CD4-positive, CD25-positive, alpha-beta regulatory T cell (primary cell): ENCODE measurements around the gene GIMAP2. TPM values are rescaled to one million over a fixed set of nuclear protein-coding genes. Genes with fewer than 3 reads are reported as not detected.

Source experiments
- ATAC-seq, 2 donors: fragments of 150-1000 bp; cut with Tn5 transposase; one replicate each; pipeline ENCODE4 v1.10.0; 2021; ENCODE audit warnings: low read depth in 2 of 2, moderate number of reproducible peaks in 2 of 2, moderate library complexity in 1 of 2
- DNase-seq, 3 donors: peaks; one replicate each; pipeline versions ENCODE4 v3.0.0 to v3.0.0-alpha.2; 2012 to 2022; ENCODE audit warnings: mixed read lengths in 1 of 3
- H3K27ac ChIP-seq: one replicate; pipeline ENCODE4 v1.7.0; 2013; ENCODE audit warnings: mild to moderate bottlenecking, low read length; ENCODE audit not compliant: insufficient read depth, poor library complexity, severe bottlenecking
- H3K27me3 ChIP-seq: one replicate; pipeline ENCODE4 v1.7.0; 2013; ENCODE audit warnings: low read length; ENCODE audit not compliant: control insufficient read depth, insufficient read depth
- H3K36me3 ChIP-seq: one replicate; pipeline ENCODE4 v1.7.0; 2013; ENCODE audit warnings: mild to moderate bottlenecking, low read length, moderate library complexity; ENCODE audit not compliant: control insufficient read depth, insufficient read depth
- H3K4me1 ChIP-seq: 2 replicates; pipeline ENCODE4 v1.7.0; 2013; ENCODE audit warnings: mild to moderate bottlenecking, low read length; ENCODE audit not compliant: insufficient read depth, control insufficient read depth, poor library complexity, severe bottlenecking
- H3K4me3 ChIP-seq: one replicate; pipeline ENCODE4 v1.7.0; 2013; ENCODE audit warnings: low read depth, mild to moderate bottlenecking, low read length, moderate library complexity
- H3K9me3 ChIP-seq, 2 experiments: 1 replicate in 1 of 2; 2 replicates in 1 of 2; pipeline ENCODE4 v1.7.0; 2013; ENCODE audit warnings: low read length in 2 of 2, mild to moderate bottlenecking in 1 of 2, moderate library complexity in 1 of 2; ENCODE audit not compliant: control insufficient read depth in 2 of 2
- H3K27ac Mint-ChIP-seq, 3 donors: one replicate each; pipeline ENCODE4 v1.8.0; 2020 to 2022; ENCODE audit warnings: mild to moderate bottlenecking in 3 of 3, mixed read lengths in 3 of 3, moderate library complexity in 2 of 3
- H3K27me3 Mint-ChIP-seq: one replicate; pipeline ENCODE4 v1.8.0; 2022; ENCODE audit warnings: mild to moderate bottlenecking, mixed read lengths
- H3K36me3 Mint-ChIP-seq: one replicate; pipeline ENCODE4 v1.8.0; 2020; ENCODE audit warnings: mixed read lengths
- H3K4me1 Mint-ChIP-seq, 4 donors: one replicate each; pipeline ENCODE4 v1.8.0; 2020 to 2022; ENCODE audit warnings: mixed read lengths in 4 of 4, mild to moderate bottlenecking in 1 of 4
- H3K4me3 Mint-ChIP-seq, 4 donors: one replicate each; pipeline ENCODE4 v1.8.0; 2020 to 2022; ENCODE audit warnings: mild to moderate bottlenecking in 4 of 4, mixed read lengths in 4 of 4, moderate library complexity in 3 of 4
- H3K9me3 Mint-ChIP-seq, 7 donors: one replicate each; pipeline ENCODE4 v1.8.0; 2020 to 2022; ENCODE audit warnings: mixed read lengths in 7 of 7, mild to moderate bottlenecking in 3 of 7, moderate library complexity in 2 of 7
- polyA plus RNA-seq, 4 donors: library from polyadenylated mRNA; unstranded; fragments of 300-500 nt; fragmentation: Illumina TruSeq; gene quantifications; one replicate each; pipeline ENCODE4 v1.2.3, GENCODE V29; 2021
- total RNA-seq: library from RNA; stranded (reverse); gene quantifications from one replicate; pipeline ENCODE4 v1.2.3, GENCODE V29; 2022

Gene GIMAP2
- total and polyA plus RNA-seq, 5 donors from 2014 or later, result 79.0 to 142 (median 95.1) TPM

- Histone ChIP-seq H3K27me3 (no peaks in the 10 kb centered on the region), H3K36me3 (peaks cover 65% of the 10 kb centered on the region), H3K9me3 (peaks cover 3 to 6% of the 10 kb centered on the region in 2 experiments), H3K4me1 (peaks cover 61% of the 10 kb centered on the region), H3K4me3 (peak overlapping the region; percentile 53), H3K27ac (no peak overlapping the region)
- no peak for DNase-seq
- H3K27me3 Mint-ChIP-seq, result no peaks in the 10 kb centered on the region
- peaks cover 49 to 81% (median 61%) of the 10 kb centered on the region in 4 donors for H3K4me1 Mint-ChIP-seq
- peak overlapping the region; percentile 39 to 84 (median 64) for H3K4me3 Mint-ChIP-seq
- ATAC-seq, result no peak
- peaks cover 3 to 36% (median 7%) of the 10 kb centered on the region in 7 donors for H3K9me3 Mint-ChIP-seq
- peaks cover 83% of the 10 kb centered on the region for H3K36me3 Mint-ChIP-seq
- H3K27ac Mint-ChIP-seq, result peak overlapping the region in 2 of 3 donors; percentile 80 to 84
Observed at GRCh38 chr7:150722431-150722931, 37.0 kb downstream of the GIMAP2 start.

GRCh38 chr7:150723467-150723866, 38.0 kb downstream of the GIMAP2 start:
- H3K4me3 Mint-ChIP-seq, result peak overlapping the region; percentile 60 to 84 (median 69)
- DNase-seq (no peak), ATAC-seq (no peak)
- Histone ChIP-seq H3K27me3 (no peaks in the 10 kb centered on the region), H3K4me1 (peaks cover 51% of the 10 kb centered on the region), H3K9me3 (peaks cover 13 to 14% of the 10 kb centered on the region in 2 experiments), H3K36me3 (peaks cover 63% of the 10 kb centered on the region), H3K4me3 (peak overlapping the region; percentile 49), H3K27ac (peak overlapping the region; percentile 35)
- no peaks in the 10 kb centered on the region for H3K27me3 Mint-ChIP-seq
- H3K27ac Mint-ChIP-seq, result peak overlapping the region; percentile 10 to 84 (median 42)
- H3K4me1 Mint-ChIP-seq, result peaks cover 44 to 78% (median 62%) of the 10 kb centered on the region in 4 donors
- peaks cover 83% of the 10 kb centered on the region for H3K36me3 Mint-ChIP-seq
- peaks cover 3 to 46% (median 13%) of the 10 kb centered on the region in 7 donors for H3K9me3 Mint-ChIP-seq

- H3K36me3 ChIP-seq, result peaks cover 25% of the 10 kb centered on the region
- Mint-ChIP-seq H3K27ac (peak overlapping the region in 2 of 3 donors; percentile 11 to 27), H3K4me1 (peaks cover 39 to 65% (median 57%) of the 10 kb centered on the region in 4 donors), H3K27me3 (no peaks in the 10 kb centered on the region), H3K4me3 (peak overlapping the region in 2 of 4 donors; percentile 17 to 18), H3K9me3 (peaks cover 3 to 44% (median 11%) of the 10 kb centered on the region in 7 donors), H3K36me3 (peaks cover 55% of the 10 kb centered on the region)
- no peak for ATAC-seq
- H3K27ac ChIP-seq, result no peak overlapping the region
- no peak for DNase-seq
- peaks cover 21% of the 10 kb centered on the region for H3K4me1 ChIP-seq
- H3K9me3 ChIP-seq, result peaks cover 17 to 18% of the 10 kb centered on the region in 2 experiments
- H3K27me3 ChIP-seq, result no peaks in the 10 kb centered on the region
- no peak overlapping the region for H3K4me3 ChIP-seq
Observed at GRCh38 chr7:150727381-150727780, 41.9 kb downstream of the GIMAP2 start.

GRCh38 chr7:150728011-150728410, 42.5 kb downstream of the GIMAP2 start:
- Mint-ChIP-seq H3K27me3 (no peaks in the 10 kb centered on the region), H3K4me1 (peaks cover 41 to 65% (median 55%) of the 10 kb centered on the region in 4 donors), H3K27ac (peak overlapping the region in 1 of 3 donors; percentile 27), H3K36me3 (peaks cover 49% of the 10 kb centered on the region), H3K9me3 (peaks cover 3 to 41% (median 11%) of the 10 kb centered on the region in 7 donors), H3K4me3 (peak overlapping the region in 1 of 4 donors; percentile 17)
- Histone ChIP-seq H3K27me3 (no peaks in the 10 kb centered on the region), H3K27ac (no peak overlapping the region), H3K9me3 (peaks cover 17 to 18% of the 10 kb centered on the region in 2 experiments), H3K4me1 (peaks cover 21% of the 10 kb centered on the region), H3K36me3 (peaks cover 18% of the 10 kb centered on the region), H3K4me3 (no peak overlapping the region)
- DNase-seq, result no peak
- ATAC-seq, result no peak

- Mint-ChIP-seq H3K27ac (peak overlapping the region in 1 of 3 donors; percentile 76), H3K9me3 (peaks cover 3 to 41% (median 11%) of the 10 kb centered on the region in 7 donors), H3K4me3 (peak overlapping the region in 2 of 4 donors; percentile 6 to 17), H3K27me3 (no peaks in the 10 kb centered on the region), H3K36me3 (peaks cover 43% of the 10 kb centered on the region), H3K4me1 (peaks cover 43 to 65% (median 54%) of the 10 kb centered on the region in 4 donors)
- H3K4me3 ChIP-seq, result no peak overlapping the region
- DNase-seq (no peak), ATAC-seq (no peak)
- peaks cover 12% of the 10 kb centered on the region for H3K36me3 ChIP-seq
- H3K4me1 ChIP-seq, result peaks cover 21% of the 10 kb centered on the region
- no peaks in the 10 kb centered on the region for H3K27me3 ChIP-seq
- H3K27ac ChIP-seq, result no peak overlapping the region
- H3K9me3 ChIP-seq, result peaks cover 17 to 18% of the 10 kb centered on the region in 2 experiments
Observed at GRCh38 chr7:150728609-150729008, 43.1 kb downstream of the GIMAP2 start.

- peaks cover 20% of the 10 kb centered on the region for H3K36me3 Mint-ChIP-seq
- peak in 1 of 3 donors; percentile 69 for DNase-seq
- H3K4me3 Mint-ChIP-seq, result peak overlapping the region; percentile 21 to 55 (median 45)
- H3K27me3 ChIP-seq, result no peaks in the 10 kb centered on the region
- H3K27ac Mint-ChIP-seq, result peak overlapping the region; percentile 67 to 93 (median 91)
- H3K9me3 ChIP-seq, result peaks cover 12 to 17% of the 10 kb centered on the region in 2 experiments
- peaks cover 2% of the 10 kb centered on the region for H3K36me3 ChIP-seq
- peak; percentile 72 for ATAC-seq
- peak overlapping the region; percentile 37 for H3K27ac ChIP-seq
- H3K4me1 ChIP-seq, result peaks cover 44% of the 10 kb centered on the region
- H3K4me1 Mint-ChIP-seq, result peaks cover 40 to 78% (median 61%) of the 10 kb centered on the region in 4 donors
- no peaks in the 10 kb centered on the region for H3K27me3 Mint-ChIP-seq
- peaks cover 0 to 22% (median 4%) of the 10 kb centered on the region in 7 donors for H3K9me3 Mint-ChIP-seq
- peak overlapping the region; percentile 21 for H3K4me3 ChIP-seq
Observed at GRCh38 chr7:150731916-150732315, 46.4 kb downstream of the GIMAP2 start.

GRCh38 chr7:150732786-150733481, 47.4 kb downstream of the GIMAP2 start:
- DNase-seq, result peak in 1 of 3 donors; percentile 47

More at GRCh38 chr7:150732786-150733481, 47.4 kb downstream of the GIMAP2 start:
- ATAC-seq, result peak in 1 of 2 donors; percentile 26
- Histone ChIP-seq H3K4me1 (peaks cover 46% of the 10 kb centered on the region), H3K4me3 (peak overlapping the region; percentile 16), H3K27ac (peak overlapping the region; percentile 31), H3K9me3 (peaks cover 9 to 10% of the 10 kb centered on the region in 2 experiments), H3K36me3 (no peaks in the 10 kb centered on the region), H3K27me3 (no peaks in the 10 kb centered on the region)
- H3K4me3 Mint-ChIP-seq, result peak overlapping the region; percentile 1 to 69 (median 41)
- peaks cover 15% of the 10 kb centered on the region for H3K36me3 Mint-ChIP-seq
- peak overlapping the region; percentile 85 to 97 (median 91) for H3K27ac Mint-ChIP-seq
- H3K27me3 Mint-ChIP-seq, result no peaks in the 10 kb centered on the region
- peaks cover 0 to 12% (median 2%) of the 10 kb centered on the region in 7 donors for H3K9me3 Mint-ChIP-seq
- peaks cover 36 to 69% (median 61%) of the 10 kb centered on the region in 4 donors for H3K4me1 Mint-ChIP-seq
